ENCODE measurements around the gene RPRD1A.
"Not testable (repeated sequence)": the region's sequence is repeated elsewhere in the genome, so short reads cannot be mapped to it uniquely, and the experiment has no call there.

The RPRD1A gene

GRCh38 chr18:36025025-36025424, 42.3 kb downstream of the RPRD1A start:
- no peak for DNase-seq (ENCODE audit: low spot score)

- not testable (repeated sequence) for DNase-seq (ENCODE audit: low spot score)
Observed at GRCh38 chr18:36024241-36024640, 43.1 kb downstream of the RPRD1A start.

- DNase-seq (ENCODE audit: low spot score) = no peak
Observed at GRCh38 chr18:36023336-36023735, 44.0 kb downstream of the RPRD1A start.

GRCh38 chr18:36020174-36020711, 47.1 kb downstream of the RPRD1A start:
- no peak for DNase-seq (ENCODE audit: low spot score)

- DNase-seq (ENCODE audit: low spot score) = no peak
Observed at GRCh38 chr18:36017232-36017631, 50.1 kb downstream of the RPRD1A start.

- DNase-seq (ENCODE audit: low spot score) = no peak
Observed at GRCh38 chr18:36015629-36016028, 51.7 kb downstream of the RPRD1A start.

- DNase-seq (ENCODE audit: low spot score) = no peak
Observed at GRCh38 chr18:36012891-36013290, 54.5 kb downstream of the RPRD1A start.

- no peak for DNase-seq (ENCODE audit: low spot score)
Observed at GRCh38 chr18:36009214-36009613, 58.1 kb downstream of the RPRD1A start.

GRCh38 chr18:36006997-36007396, 60.4 kb downstream of the RPRD1A start:
- no peak for DNase-seq (ENCODE audit: low spot score)

GRCh38 chr18:35999925-36000324, 67.4 kb downstream of the RPRD1A start:
- no peak for DNase-seq (ENCODE audit: low spot score)

GRCh38 chr18:35998967-35999366, 68.4 kb downstream of the RPRD1A start:
- DNase-seq (ENCODE audit: low spot score) = no peak

- DNase-seq (ENCODE audit: low spot score) = no peak
Observed at GRCh38 chr18:35993013-35993412, 74.3 kb downstream of the RPRD1A start.

GRCh38 chr18:35991696-35992095, 75.7 kb downstream of the RPRD1A start:
- no peak for DNase-seq (ENCODE audit: low spot score)

- DNase-seq (ENCODE audit: low spot score) = no peak
Observed at GRCh38 chr18:35983818-35984217, 83.5 kb downstream of the RPRD1A start.

- DNase-seq (ENCODE audit: low spot score) = no peak
Observed at GRCh38 chr18:35983147-35983546, 84.2 kb downstream of the RPRD1A start.

- no peak for DNase-seq (ENCODE audit: low spot score)
Observed at GRCh38 chr18:35982409-35983114, 84.8 kb downstream of the RPRD1A start.

- DNase-seq (ENCODE audit: low spot score) = no peak
Observed at GRCh38 chr18:35979112-35979511, 88.2 kb downstream of the RPRD1A start.

- DNase-seq (ENCODE audit: low spot score) = peak; percentile 88
Observed at GRCh38 chr18:35974181-35974580, 93.2 kb downstream of the RPRD1A start.

GRCh38 chr18:35973650-35974049, 93.7 kb downstream of the RPRD1A start:
- DNase-seq (ENCODE audit: low spot score) = no peak

GRCh38 chr18:35972197-35973000, 95.0 kb downstream of the RPRD1A start, which contains the start of gene RMP24:
Gene RMP24, plus strand, starts transcription at chr18:35972679.
- peak; percentile 95 for DNase-seq (ENCODE audit: low spot score)

GRCh38 chr18:35971661-35972196, 95.6 kb downstream of the RPRD1A start:
- no peak for DNase-seq (ENCODE audit: low spot score)

- no peak for DNase-seq (ENCODE audit: low spot score)
Observed at GRCh38 chr18:35969676-35970075, 97.7 kb downstream of the RPRD1A start.

Data from pons (tissue), 1 donor.